K562 (cell line): ENCODE data around the gene VPS37B. TPM values are rescaled to one million over a fixed set of nuclear protein-coding genes. Genes with fewer than 3 reads are reported as not detected.

Experiments
- AFF1 ChIP-seq, 2 experiments: fragments of 450-650 bp; IDR thresholded peaks; 2 replicates each; pipeline ENCODE4 v1.6.1; 2018; ENCODE audit warnings: mild to moderate bottlenecking in 2 of 2, low read depth in 1 of 2; ENCODE audit not compliant: partially characterized antibody in 2 of 2
- ESRRA ChIP-seq: fragments of 450-650 bp; IDR thresholded peaks from 2 replicates; pipeline ENCODE4 v1.6.1; 2014; ENCODE audit warnings: low read depth, mild to moderate bottlenecking, moderate library complexity, borderline replicate concordance
- FIP1L1 ChIP-seq: fragments of 200-400 bp; formaldehyde crosslinking; IDR thresholded peaks from 2 replicates; pipeline ENCODE4 v1.6.1; 2018; ENCODE audit warnings: mild to moderate bottlenecking, low read depth, low read length; ENCODE audit not compliant: poor library complexity, severe bottlenecking
- HDGF ChIP-seq: fragments of 450-650 bp; IDR thresholded peaks from 2 replicates; pipeline ENCODE4 v1.6.1; 2016
- MIER1 ChIP-seq: fragments of 450-650 bp; IDR thresholded peaks from 2 replicates; pipeline ENCODE4 v1.6.1; 2016; ENCODE audit warnings: antibody characterized with exemption, mild to moderate bottlenecking, low read depth
- NCOA4 ChIP-seq: fragments of 450-650 bp; IDR thresholded peaks from 2 replicates; pipeline ENCODE4 v1.6.1; 2018; ENCODE audit warnings: mild to moderate bottlenecking; ENCODE audit not compliant: partially characterized antibody
- SIRT6 ChIP-seq: IDR thresholded peaks from one replicate; pipeline ENCODE4 v1.6.1; 2012; ENCODE audit warnings: low read depth, mild to moderate bottlenecking, control low read depth, inconsistent platforms, low read length, moderate library complexity
- SRSF3 ChIP-seq: fragments of 200-400 bp; formaldehyde crosslinking; IDR thresholded peaks from 2 replicates; pipeline ENCODE4 v1.6.1; 2016; ENCODE audit warnings: mild to moderate bottlenecking, low read length, moderate library complexity; ENCODE audit not compliant: insufficient read depth
- polyA plus RNA-seq, 8 experiments: library from polyadenylated mRNA; depleted of rRNA in 4 of 8; stranded (reverse) in 5 of 8; unstranded in 3 of 8; fragments of >200 nt; fragmentation: Nextera tagmentation in 2 of 8; fragmentation: Illumina TruSeq in 1 of 8; extraction: Ambion mirVana in 2 of 8; extraction: Trizol in 1 of 8; gene quantifications; 2 replicates each; pipeline versions ENCODE4 v1.2.1 to v1.2.3, GENCODE V29; 2011 to 2014; ENCODE audit warnings: inconsistent platforms in 1 of 8, missing spikeins in 1 of 8
- total RNA-seq, 7 experiments: library from RNA; depleted of rRNA in 6 of 7; stranded (reverse); fragments of >200 nt in 6 of 7; fragmentation: Illumina TruSeq in 2 of 7; extraction: Trizol in 2 of 7; gene quantifications; 2 replicates each; pipeline versions ENCODE4 v1.2.1 to v1.2.3, GENCODE V29; 2011 to 2021; ENCODE audit warnings: low replicate concordance in 1 of 7
- TF ChIP-seq, protein P1 (sequence below), 2 experiments: fragments of 450-650 bp; IDR thresholded peaks; 2 replicates each; pipeline ENCODE4 v1.6.1; 2016; ENCODE audit warnings: mild to moderate bottlenecking in 2 of 2, borderline replicate concordance in 1 of 2, low read depth in 1 of 2, moderate library complexity in 1 of 2

Gene VPS37B
- total and polyA plus RNA-seq, 9 of the 15 experiments (the other 6 are each of a cell fraction or from before 2014, with no cell fraction given) = 0.28 to 37.4 (median 17.9) TPM

DNA sequence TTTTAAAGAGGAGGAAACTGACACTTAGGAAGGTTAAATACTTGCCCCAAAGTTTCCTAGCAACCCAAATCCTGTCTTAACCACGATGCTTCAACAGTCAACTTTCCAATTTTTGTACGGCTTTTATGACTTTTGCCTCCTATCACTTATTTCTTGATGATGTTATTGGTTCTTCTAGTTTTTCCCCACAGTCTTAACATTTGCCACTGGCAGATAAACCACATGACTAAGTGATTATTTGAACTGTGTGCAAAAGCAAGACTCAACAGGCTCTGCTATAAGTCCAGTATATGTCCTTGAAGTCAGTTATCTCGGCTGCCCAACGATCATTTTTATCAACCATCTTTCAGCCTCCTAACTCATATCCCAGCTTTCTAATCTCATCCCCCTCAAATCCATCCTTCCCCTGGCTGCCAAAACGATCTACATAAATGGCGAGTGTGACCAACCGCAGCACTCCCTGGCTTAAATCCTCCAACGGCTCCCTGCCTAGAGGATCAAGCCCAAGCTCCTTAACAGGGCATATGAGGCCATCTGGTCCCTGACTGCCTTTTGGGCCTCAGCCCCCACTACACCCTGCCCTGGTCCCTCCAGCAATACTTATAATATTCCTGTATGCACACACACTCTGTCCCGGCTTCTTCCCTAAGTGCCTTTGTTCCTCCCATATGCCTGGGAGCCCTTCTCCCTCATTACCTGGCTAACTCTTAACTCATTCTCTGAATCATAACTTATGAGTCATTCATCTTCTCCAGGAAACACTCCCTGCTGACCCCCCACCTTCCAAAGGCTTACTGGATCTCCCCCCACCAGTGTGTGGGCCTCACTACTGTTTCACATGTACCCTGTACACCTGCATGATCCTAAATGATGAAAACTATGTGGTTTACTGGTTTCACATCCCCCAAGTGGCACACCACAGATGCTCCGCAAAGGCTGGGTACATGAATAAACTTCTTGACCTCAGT, 8.8 kb downstream of the VPS37B start (continued):
- TF ChIP-seq, protein P1, sequence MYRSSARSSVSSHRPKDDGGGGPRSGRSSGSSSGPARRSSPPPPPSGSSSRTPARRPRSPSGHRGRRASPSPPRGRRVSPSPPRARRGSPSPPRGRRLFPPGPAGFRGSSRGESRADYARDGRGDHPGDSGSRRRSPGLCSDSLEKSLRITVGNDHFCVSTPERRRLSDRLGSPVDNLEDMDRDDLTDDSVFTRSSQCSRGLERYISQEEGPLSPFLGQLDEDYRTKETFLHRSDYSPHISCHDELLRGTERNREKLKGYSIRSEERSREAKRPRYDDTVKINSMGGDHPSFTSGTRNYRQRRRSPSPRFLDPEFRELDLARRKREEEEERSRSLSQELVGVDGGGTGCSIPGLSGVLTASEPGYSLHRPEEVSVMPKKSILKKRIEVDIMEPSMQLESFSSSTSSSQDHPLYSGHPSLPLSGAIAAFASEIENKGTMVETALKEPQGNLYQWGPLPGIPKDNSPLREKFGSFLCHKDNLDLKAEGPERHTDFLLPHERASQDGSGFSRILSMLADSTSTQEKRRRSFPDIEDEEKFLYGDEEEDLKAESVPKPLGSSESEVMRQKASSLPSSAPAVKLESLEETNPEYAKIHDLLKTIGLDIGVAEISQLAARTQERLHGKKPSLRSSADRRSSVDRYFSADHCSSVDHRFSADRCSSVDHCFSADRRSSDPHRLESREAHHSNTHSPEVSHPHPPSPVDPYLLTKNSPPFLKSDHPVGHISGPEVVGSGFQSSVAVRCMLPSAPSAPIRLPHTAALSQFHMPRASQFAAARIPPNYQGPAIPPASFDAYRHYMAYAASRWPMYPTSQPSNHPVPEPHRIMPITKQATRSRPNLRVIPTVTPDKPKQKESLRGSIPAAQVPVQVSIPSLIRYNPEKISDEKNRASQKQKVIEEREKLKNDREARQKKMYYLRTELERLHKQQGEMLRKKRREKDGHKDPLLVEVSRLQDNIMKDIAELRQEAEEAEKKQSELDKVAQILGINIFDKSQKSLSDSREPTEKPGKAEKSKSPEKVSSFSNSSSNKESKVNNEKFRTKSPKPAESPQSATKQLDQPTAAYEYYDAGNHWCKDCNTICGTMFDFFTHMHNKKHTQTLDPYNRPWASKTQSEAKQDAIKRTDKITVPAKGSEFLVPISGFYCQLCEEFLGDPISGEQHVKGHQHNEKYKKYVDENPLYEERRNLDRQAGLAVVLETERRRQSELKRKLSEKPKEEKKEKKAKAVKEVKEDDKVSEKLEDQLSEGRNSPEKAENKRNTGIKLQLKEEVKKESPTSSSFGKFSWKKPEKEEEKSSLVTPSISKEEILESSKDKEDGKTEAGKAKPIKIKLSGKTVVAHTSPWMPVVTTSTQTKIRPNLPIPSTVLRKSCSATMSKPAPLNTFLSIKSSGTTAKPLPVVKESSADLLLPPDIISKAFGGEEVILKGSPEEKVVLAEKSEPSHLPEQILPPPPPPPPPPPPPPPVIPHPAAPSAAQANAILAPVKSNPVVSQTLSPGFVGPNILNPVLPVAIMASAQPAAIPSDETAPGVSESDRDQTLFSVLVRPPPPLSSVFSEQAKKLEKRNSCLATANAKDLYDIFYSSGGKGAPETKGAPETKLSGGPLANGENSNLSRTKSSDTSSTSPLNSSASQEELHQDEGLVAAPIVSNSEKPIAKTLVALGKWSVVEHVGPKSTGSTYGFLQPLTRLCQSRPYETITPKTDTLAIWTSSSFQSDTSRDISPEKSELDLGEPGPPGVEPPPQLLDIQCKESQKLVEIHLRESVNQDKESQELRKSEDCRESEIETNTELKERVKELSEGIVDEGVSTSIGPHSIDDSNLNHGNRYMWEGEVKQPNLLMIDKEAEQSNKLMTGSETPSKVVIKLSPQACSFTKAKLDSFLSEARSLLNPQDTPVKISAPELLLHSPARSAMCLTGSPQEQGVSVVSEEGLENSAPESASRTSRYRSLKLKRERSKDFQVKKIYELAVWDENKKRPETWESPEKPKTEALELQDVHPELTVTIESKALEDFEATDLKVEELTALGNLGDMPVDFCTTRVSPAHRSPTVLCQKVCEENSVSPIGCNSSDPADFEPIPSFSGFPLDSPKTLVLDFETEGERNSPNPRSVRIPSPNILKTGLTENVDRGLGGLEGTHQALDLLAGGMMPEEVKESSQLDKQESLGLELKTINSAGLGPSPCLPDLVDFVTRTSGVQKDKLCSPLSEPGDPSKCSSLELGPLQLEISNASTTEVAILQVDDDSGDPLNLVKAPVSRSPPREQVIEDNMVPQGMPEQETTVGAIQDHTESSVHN (IDR thresholded peaks at IDR 0.05; ENCODE audit: borderline replicate concordance in 1 of 2, low read depth in 1 of 2) = no peak
- no peak for TF ChIP-seq MIER1
- TF ChIP-seq HDGF = 0 out of 2 replicates have a peak, but pooled peaks have one; percentile 64
- TF ChIP-seq ESRRA = peak; percentile 84; the same call in 1 of the 2 replicates
- no peak for TF ChIP-seq SIRT6
- TF ChIP-seq NCOA4 = no peak
- TF ChIP-seq AFF1 (IDR thresholded peaks at IDR 0.05; ENCODE audit: low read depth in 1 of 2, partially characterized antibody in 2 of 2) = peak; percentile 44 to 70
- no peak for TF ChIP-seq SRSF3
- no peak for TF ChIP-seq FIP1L1
